ENCODE measurements around the gene TAF11.

DNA sequence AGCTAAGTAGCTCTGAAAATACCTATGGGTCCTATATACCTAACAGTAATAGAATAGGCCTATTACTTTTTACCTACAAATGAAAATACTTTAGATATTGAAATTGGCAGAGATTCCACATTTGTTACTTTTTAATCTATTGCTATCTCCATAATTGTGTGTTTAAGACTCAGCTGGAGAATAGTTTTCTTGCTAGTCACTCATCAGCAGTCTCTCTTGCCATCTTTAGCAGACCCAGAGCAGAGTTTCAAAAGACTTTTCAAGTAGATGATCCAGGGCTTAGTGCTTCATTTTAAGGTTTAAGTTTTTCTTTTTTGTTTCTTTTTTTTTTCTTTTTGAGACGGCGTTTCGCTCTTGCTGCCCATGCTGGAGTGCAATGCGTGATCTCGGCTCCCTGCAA, 14.1 kb upstream of the TAF11 start:
- TF ChIP-seq EZH2 (IDR thresholded peaks at IDR 0.05; ENCODE audit: insufficient read depth, poor library complexity, severe bottlenecking) (no peak), EZH2phosphoT487 (IDR thresholded peaks at IDR 0.05; ENCODE audit: insufficient read depth, low read depth) (no peak)

Measured in GM23248 (cell line).